HK-2 (cell line): ENCODE results near the gene HPCA.

ENCODE experiments used
- DNase-seq: peaks from one replicate; pipeline ENCODE4 v3.0.0-alpha.2; 2018; ENCODE audit not compliant: unreplicated experiment

Gene HPCA

DNA sequence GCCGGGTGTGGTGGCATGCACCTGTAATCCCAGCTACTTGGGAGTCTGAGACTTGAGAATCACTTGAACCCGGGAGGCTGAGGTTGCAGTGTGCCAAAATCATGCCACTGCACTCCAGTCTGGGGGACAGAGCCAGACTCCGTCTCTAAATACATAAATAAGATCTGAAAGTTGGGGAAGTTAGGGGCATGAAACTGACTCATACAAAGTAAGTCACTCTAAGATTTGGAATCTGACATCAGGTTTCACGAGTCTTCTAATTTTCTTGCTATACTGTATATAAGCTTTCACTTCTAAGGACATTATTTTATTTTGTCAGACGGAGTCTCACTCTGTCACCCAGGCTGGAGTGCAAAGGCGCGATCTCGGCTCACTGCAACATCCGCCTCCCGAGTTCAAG, 48.2 kb downstream of the HPCA start:
- no peak for DNase-seq

DNA sequence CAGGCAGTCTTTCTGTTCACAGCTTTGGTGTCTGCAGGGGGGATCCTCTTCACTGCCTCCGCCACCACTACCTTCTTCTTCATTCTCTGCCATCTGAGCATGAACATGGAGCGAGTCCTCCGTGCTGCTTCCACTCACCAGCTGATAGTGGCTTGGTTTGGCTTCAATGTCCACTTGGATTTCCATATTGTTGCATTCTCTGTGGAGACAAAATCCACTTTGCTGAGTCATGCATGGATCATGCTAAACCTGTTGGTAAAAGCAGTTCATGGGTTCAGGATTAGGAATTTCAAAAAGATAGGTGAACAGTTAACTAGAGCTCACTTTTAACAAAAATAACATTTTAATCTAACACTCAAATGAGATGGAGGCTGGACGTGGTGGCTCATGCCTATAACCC, 50.8 kb downstream of the HPCA start:
- no peak for DNase-seq

DNA sequence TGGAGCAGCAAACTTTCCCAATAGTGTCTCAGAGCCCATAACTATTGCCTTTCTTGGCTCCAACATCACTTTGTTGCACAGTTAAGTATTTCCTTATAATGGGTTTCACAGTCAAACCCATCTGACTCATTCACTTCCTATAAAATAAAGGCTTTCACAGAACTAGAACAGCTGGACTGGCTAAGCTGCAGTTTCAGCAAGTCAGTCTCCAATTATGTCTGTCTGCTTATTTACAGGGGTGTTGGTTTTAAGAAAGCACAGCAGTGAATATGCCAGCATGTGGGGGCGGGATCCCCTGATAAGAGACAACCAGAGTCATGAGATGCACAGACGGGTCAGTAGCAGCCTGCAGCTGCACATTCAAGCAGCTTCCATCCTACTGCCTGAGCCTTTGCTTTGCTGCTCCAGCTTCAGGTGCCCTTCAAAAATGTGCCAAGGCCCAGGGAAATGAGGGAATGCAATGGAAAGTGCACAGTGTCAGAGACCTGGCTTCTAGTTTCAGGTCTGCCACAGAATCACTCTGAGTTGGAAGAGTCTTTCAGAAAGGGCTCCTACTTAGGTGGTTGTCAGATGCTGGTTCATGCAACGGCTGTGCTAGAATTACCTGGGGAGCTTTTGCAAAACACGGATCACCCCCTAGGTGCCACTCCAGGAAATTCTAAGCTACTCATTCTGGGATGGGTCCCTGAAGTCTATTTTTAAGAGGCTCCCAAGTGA, 53.5 kb downstream of the HPCA start:
- DNase-seq = no peak

DNA sequence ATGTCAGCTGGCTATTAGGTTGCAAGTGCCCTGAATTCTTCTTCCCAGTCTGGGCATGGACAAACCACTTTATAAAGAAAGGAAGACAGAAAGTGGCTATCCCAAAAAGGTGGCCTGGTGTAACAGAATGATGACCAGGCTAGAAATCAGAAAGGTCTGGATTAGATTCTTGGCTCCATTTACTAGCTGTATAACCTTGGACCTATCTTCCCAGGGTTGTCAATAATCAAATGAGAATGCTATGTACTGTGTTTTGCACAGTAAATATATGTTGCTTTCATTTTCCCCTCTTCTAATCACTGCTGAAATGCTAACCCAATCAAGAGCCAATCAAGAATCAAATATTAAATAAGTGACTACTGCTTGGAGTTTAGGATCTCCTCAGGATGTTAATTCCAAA, 57.9 kb downstream of the HPCA start:
- no peak for DNase-seq
